M059J (cell line): ENCODE data around the gene ELMO2. TPM values are rescaled to one million over a fixed set of nuclear protein-coding genes. Genes with fewer than 3 reads are reported as not detected.

Experiments
- DNase-seq: peaks from one replicate; pipeline ENCODE4 v3.0.0-alpha.2; 2012; ENCODE audit warnings: low read depth
- total RNA-seq: library from RNA; depleted of rRNA; stranded (reverse); fragments of >200 nt; shearing (Covaris generic); gene quantifications from 2 replicates; pipeline ENCODE4 v1.2.3, GENCODE V29; 2014; rRNA removed

ELMO2 gene
- 46.4 and 54.9 TPM in 2 replicates for total RNA-seq

- DNase-seq, result peak; percentile 98
Measured at GRCh38 chr20:46406200-46406985, at the start of gene ELMO2. Gene ELMO2, minus strand, starts transcription at chr20:46406615. Its CDS starts 12,133 bp downstream, at chr20:46394482.

DNA sequence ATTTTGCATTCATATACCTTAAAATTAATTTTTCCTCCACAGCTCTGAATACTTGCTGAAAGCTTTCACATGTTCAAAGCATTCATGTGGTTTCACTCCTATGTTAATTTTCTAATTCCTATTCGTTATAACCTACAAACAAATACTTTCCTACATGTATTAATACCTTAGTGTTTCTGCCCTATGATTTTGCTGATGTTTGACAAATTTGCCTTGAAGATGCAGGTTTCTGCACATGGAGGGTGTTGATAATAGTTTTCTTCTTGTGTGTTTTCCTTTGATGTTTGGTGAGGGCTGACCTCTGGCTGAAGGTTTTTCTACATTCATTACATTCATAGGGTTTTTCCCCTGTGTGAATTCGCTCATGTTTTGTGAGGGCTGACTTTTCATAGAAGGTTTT is 49.3 kb upstream of the ELMO2 start:
- no peak for DNase-seq

- DNase-seq, result no peak
Measured at GRCh38 chr20:46446851-46447250, 40.4 kb upstream of the ELMO2 start.

DNA sequence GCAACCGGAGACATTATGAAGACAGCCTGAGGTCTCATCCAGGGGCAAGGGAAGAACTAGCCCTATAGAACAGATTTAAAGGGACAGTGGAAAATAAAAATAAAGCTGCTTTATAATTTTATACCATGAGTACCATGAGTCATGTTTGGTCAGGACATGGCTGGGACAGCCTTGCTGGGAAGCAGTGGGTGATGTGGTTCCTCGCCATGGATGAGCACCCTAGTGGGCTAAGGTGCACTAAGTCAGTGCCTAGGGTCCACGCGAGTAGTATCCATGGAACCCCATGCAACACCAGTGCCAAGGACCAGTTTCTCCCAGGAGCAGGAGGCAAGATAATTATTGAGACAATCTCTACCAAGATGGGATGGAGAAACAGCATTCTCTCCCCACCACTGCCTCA is 33.4 kb upstream of the ELMO2 start:
- DNase-seq, result no peak

DNA sequence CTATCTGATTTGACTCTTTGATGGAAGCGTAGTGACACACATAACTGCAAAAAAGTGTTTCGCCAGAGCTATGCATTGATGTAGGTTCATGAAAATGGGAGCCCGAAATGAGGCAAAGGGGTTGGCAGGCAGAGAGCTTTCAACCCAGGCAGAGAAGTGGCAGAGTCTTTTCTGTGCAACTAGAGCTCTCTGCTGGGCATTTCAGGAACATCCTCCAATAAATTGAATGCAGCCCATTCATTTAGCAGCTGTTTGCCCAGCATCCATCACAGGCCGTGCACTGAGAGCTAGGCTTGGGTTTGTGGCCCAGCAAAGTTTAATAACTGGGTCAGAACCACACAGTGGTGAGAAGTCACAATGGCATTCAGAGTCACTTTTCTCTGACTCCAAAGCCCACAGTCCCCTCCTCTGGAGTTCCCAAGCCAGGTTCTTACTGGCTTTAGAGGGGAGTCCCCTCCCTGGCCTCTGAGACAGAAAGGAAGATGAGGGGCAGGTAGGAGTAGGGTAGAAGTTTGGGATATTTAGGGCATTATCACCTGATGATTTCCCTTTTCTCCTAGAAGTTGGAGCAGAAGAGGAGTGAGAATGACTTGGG is 31.8 kb upstream of the ELMO2 start:
- peak; percentile 54 for DNase-seq

GRCh38 chr20:46435146-46435545 is 28.7 kb upstream of the ELMO2 start:
- DNase-seq, result no peak

GRCh38 chr20:46434597-46434996 is 28.2 kb upstream of the ELMO2 start:
- DNase-seq, result no peak

DNA sequence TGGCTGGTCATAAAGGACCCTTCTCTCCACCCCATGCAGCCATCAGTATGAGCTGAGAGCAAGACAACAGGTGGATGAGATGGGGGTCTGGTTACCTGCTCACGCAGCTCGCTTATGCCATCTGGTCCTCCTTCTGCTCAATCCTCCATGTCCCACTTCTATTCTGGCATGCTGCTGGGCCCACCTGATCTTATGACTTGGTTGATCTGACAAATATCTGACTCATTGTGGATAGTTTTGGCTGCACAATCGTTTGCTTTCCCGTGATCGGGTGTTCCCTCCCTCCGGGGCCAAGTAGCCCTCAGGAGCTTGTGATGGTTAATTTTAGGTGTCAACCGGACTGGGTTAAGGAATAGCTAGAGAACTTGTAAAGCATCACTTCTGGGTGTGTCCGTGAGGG is 26.6 kb upstream of the ELMO2 start:
- no peak for DNase-seq

DNA sequence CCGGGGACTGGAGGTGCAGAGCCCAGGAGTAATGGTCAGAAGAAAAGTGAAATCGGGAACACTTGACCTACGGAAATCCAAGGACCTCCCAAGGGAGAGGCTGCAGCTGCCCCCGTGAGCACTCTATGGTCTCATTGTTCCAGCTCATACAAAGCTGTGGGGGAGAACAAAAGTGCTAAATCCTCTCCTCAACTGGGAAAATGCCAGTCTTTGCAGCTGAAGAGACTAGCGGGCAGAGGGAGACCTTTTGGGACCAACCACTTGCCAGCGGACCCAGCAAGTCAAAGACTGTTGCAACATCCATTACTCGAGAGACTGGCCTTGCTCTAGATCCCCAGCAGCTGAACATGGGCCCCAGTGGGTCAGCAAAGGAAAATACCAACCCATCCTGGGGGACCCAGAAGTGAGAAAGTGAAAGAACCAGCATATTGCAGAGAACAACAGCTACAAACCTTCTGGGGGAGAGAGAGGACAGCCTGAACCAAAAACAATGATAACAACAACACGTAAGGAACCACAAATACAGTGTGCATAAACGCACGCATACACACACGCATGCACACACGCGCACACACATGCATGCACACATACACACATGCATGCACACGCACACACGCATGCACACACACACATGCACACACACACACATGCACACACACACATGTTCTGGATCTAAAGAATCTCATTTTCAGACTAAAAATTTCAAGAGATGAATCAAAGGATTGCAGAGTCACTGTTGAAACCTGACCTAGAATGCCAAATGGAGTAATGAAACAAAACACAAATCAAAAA is 24.7 kb upstream of the ELMO2 start:
- DNase-seq, result no peak

DNA sequence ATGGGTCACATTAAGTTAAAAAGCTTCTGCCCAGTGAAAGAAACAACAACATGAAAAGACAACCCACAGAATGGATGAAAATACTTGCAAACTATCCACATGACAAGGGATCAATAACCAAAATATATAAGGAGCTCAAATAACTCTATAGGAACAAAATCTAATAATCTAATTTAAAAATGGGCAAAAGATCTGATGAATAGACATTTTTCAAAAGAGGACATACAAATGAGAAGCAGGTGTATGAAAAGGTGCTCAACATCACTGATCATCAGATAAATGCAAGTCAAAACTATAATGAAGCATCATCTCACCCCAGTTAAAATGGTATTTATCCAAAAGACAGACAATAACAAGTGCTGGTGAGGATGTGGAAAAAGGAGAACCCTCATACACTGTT is 21.0 kb upstream of the ELMO2 start:
- no peak for DNase-seq

- DNase-seq, result no peak
Measured at GRCh38 chr20:46423882-46424482, 17.6 kb upstream of the ELMO2 start.

GRCh38 chr20:46423342-46423741 is 16.9 kb upstream of the ELMO2 start:
- no peak for DNase-seq

- DNase-seq, result no peak
Measured at GRCh38 chr20:46420878-46421277, 14.5 kb upstream of the ELMO2 start.

DNA sequence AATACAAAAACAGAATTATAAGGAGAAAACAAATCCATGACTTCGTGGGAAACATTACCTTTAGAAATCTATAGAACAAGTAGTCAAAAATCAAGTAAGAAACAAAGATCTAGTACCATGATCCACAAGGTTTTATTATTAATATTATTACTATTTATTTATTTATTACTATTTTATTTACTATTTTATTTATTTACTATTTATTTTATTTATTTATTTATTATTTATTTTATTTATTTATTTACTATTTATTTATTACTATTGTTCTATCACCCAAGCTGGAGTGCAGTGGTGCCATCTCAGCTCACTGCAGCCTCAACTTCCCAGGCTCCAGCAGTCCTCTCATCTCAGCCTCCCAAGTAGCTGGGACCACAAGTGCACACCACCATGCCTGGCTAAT is 13.5 kb upstream of the ELMO2 start:
- DNase-seq, result no peak

GRCh38 chr20:46416839-46417238 is 10.4 kb upstream of the ELMO2 start:
- DNase-seq, result no peak

GRCh38 chr20:46416421-46416820 is 10.0 kb upstream of the ELMO2 start:
- DNase-seq, result no peak

GRCh38 chr20:46415773-46416172 is 9.4 kb upstream of the ELMO2 start:
- DNase-seq, result no peak

DNA sequence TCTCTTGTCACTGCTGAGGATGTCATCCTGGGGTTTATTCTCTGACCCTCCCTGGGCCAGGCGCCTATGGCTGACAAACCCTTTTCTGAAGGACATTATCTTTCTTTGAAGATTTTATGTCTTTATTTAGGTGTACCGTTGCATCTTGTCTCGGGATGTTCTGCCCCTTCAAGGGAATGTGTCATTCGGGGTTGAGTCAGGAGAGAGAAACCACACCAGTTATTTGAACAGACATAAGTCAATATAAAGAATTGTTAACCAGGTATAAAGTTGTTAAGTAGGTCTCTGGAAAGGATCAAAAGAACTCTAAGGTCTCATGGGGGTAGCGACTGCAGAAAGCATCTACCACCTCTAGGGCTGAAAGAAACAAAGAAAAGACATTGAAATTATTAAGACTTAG is 8.2 kb upstream of the ELMO2 start:
- DNase-seq, result no peak

- DNase-seq, result no peak
Measured at GRCh38 chr20:46411637-46412036, 5.2 kb upstream of the ELMO2 start.

GRCh38 chr20:46408281-46408731 is 1.9 kb upstream of the ELMO2 start:
- peak; percentile 43 for DNase-seq

DNA sequence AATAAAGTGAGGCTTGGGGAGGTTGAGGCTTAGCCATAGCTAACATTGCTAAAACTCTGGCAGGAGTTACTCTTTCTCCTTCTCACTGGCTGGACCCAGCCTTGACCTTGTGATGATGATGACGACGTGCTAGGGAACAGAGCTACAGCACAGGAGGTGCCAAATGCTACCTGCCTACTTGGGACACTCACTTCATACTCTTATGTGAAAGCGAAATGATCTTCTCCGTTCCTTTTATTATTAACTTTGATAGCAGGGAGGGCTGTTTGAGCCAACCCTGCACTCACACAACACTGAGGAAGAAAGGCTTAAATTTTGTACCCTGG is 1.2 kb upstream of the ELMO2 start:
- DNase-seq, result no peak

DNA sequence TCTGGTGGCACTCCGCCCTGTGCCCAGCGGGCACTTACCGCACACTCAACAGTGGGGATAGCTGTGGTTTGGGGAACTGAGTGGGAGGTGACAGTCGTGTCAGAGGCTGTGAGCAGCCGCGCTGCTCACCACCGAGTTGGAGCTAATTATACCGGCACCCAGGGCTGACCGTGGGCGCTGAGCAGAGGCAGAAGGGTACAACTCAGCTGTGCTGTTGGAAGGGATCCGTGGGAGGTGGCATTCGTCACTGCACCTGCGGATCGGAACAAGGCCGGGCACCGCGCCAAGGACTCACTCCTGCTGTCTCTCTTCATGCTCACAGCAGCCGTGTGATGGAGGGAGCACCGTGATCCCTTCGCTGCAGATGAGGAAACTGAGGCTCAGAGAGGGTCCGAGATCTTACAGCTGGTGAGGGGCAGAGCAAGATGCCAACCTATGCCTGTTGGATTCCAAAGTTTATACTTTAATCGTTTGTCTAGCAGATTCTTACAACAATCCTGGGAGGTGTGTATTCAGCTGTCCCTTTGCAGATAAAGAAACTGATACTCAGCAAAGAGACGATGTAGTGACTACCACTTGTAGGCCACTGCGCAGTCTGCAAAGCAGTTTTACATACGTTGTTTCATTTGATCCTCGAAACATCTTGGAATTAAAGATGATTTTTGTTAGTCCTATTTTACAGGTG is 713 bp upstream of the ELMO2 start:
- DNase-seq, result no peak
